ENCODE results near the gene PHLDB1.

PHLDB1 gene

GRCh38 chr11:118634431-118635236, 27.2 kb downstream of the PHLDB1 start:
- Mint-ChIP-seq H3K4me1 (no peaks in the 10 kb centered on the region), H3K27me3 (no peaks in the 10 kb centered on the region), H3K36me3 (ENCODE audit: low read depth) (no peaks in the 10 kb centered on the region), H3K9me3 (no peaks in the 10 kb centered on the region), H3K4me3 (no peak overlapping the region), H3K27ac (no peak overlapping the region)
- no peak for DNase-seq
- no peak for ATAC-seq

DNA sequence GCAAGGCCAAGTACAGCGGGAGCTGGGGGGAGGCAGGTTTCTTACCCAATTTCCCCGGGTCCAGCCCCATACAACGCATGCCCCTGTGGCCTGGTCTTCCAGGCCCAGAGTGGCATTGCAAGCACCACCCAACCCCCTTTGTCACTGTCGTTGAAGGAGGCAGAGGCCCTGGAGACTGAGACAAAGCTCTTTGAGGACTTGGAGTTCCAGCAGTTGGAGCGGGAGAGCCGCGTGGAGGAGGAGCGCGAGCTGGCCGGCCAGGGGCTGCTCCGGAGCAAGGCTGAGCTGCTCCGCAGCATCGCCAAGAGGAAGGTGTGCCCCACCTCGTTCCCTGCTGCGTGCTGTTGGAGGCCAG, 27.8 kb downstream of the PHLDB1 start:
- no peaks in the 10 kb centered on the region for H3K9me3 Mint-ChIP-seq
- H3K27me3 Mint-ChIP-seq = no peaks in the 10 kb centered on the region
- no peak overlapping the region for H3K4me3 Mint-ChIP-seq
- H3K27ac Mint-ChIP-seq = no peak overlapping the region
- DNase-seq (no peak), ATAC-seq (no peak)
- H3K36me3 Mint-ChIP-seq (ENCODE audit: low read depth) = no peaks in the 10 kb centered on the region
- H3K4me1 Mint-ChIP-seq = no peaks in the 10 kb centered on the region

GRCh38 chr11:118635642-118636041, 28.2 kb downstream of the PHLDB1 start:
- H3K4me3 Mint-ChIP-seq = no peak overlapping the region
- H3K27me3 Mint-ChIP-seq = no peaks in the 10 kb centered on the region
- H3K27ac Mint-ChIP-seq = no peak overlapping the region
- ATAC-seq (no peak), DNase-seq (no peak)
- no peaks in the 10 kb centered on the region for H3K36me3 Mint-ChIP-seq (ENCODE audit: low read depth)
- H3K4me1 Mint-ChIP-seq = no peaks in the 10 kb centered on the region
- H3K9me3 Mint-ChIP-seq = no peaks in the 10 kb centered on the region

- no peaks in the 10 kb centered on the region for H3K9me3 Mint-ChIP-seq
Measured at GRCh38 chr11:118636569-118637290, 29.3 kb downstream of the PHLDB1 start.

DNA sequence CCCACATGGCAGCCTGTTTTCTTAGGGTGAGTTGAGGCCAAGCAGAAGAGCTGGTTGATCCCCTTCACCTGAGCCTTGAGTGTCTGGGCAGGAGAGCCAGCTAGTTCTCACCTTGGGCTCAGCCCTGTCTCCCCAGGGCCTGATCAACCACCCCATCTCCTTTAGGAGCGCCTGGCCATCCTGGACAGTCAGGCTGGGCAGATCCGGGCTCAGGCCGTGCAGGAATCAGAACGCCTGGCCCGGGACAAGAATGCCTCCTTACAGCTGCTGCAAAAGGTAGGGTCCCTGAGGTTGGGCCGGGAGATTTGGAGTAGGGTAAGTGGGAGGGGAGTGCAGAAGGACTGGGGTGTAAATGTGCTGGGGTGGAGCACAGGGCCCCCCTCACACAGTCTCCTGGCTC, 31.3 kb downstream of the PHLDB1 start:
- no peaks in the 10 kb centered on the region for H3K36me3 Mint-ChIP-seq (ENCODE audit: low read depth)
- DNase-seq (no peak), ATAC-seq (no peak)
- no peak overlapping the region for H3K27ac Mint-ChIP-seq
- H3K27me3 Mint-ChIP-seq = no peaks in the 10 kb centered on the region
- no peak overlapping the region for H3K4me3 Mint-ChIP-seq
- H3K4me1 Mint-ChIP-seq = no peaks in the 10 kb centered on the region
- H3K9me3 Mint-ChIP-seq = no peaks in the 10 kb centered on the region

More at GRCh38 chr11:118636569-118637290, 29.3 kb downstream of the PHLDB1 start:
- Mint-ChIP-seq H3K4me1 (no peaks in the 10 kb centered on the region), H3K27me3 (no peaks in the 10 kb centered on the region), H3K27ac (no peak overlapping the region), H3K36me3 (ENCODE audit: low read depth) (no peaks in the 10 kb centered on the region), H3K4me3 (no peak overlapping the region)
- DNase-seq = no peak
- no peak for ATAC-seq

DNA sequence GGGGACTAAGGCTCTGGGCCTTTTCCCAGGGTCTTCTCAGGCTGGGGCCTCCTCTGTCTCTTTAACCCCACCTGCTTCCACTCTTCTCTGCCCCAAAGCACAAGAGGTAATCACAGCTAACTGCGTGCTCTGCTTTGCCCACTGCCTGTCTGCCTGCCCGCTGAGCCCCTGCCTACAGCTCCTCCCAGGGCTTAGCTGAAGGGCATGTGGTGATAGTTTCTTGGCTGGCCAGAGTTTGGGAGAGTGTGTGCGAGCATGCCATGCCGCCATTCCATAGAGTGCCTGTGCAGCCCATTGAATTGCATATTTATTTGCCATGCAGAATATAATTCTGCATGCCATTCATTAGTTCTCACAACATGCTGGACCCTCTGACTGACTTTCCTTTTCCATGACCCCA, 32.5 kb downstream of the PHLDB1 start:
- Mint-ChIP-seq H3K27me3 (no peaks in the 10 kb centered on the region), H3K36me3 (ENCODE audit: low read depth) (no peaks in the 10 kb centered on the region), H3K27ac (no peak overlapping the region), H3K4me3 (no peak overlapping the region), H3K9me3 (no peaks in the 10 kb centered on the region), H3K4me1 (no peaks in the 10 kb centered on the region)
- ATAC-seq = no peak
- no peak for DNase-seq

- H3K4me3 Mint-ChIP-seq = no peak overlapping the region
- no peaks in the 10 kb centered on the region for H3K9me3 Mint-ChIP-seq
- DNase-seq = no peak
- no peak for ATAC-seq
- H3K36me3 Mint-ChIP-seq (ENCODE audit: low read depth) = no peaks in the 10 kb centered on the region
- no peaks in the 10 kb centered on the region for H3K27me3 Mint-ChIP-seq
- H3K4me1 Mint-ChIP-seq = no peaks in the 10 kb centered on the region
- H3K27ac Mint-ChIP-seq = no peak overlapping the region
Measured at GRCh38 chr11:118640332-118641154, 33.1 kb downstream of the PHLDB1 start.

- Mint-ChIP-seq H3K9me3 (no peaks in the 10 kb centered on the region), H3K4me3 (no peak overlapping the region), H3K27me3 (no peaks in the 10 kb centered on the region), H3K4me1 (no peaks in the 10 kb centered on the region), H3K36me3 (ENCODE audit: low read depth) (no peaks in the 10 kb centered on the region), H3K27ac (no peak overlapping the region)
- ATAC-seq (no peak), DNase-seq (no peak)
Measured at GRCh38 chr11:118641397-118642019, 34.1 kb downstream of the PHLDB1 start.

- ATAC-seq (no peak), DNase-seq (no peak)
- Mint-ChIP-seq H3K4me3 (no peak overlapping the region), H3K27me3 (no peaks in the 10 kb centered on the region), H3K27ac (no peak overlapping the region), H3K36me3 (ENCODE audit: low read depth) (no peaks in the 10 kb centered on the region), H3K4me1 (no peaks in the 10 kb centered on the region), H3K9me3 (no peaks in the 10 kb centered on the region)
Measured at GRCh38 chr11:118643142-118643994, 36.0 kb downstream of the PHLDB1 start.

- H3K9me3 Mint-ChIP-seq = no peaks in the 10 kb centered on the region
- H3K36me3 Mint-ChIP-seq (ENCODE audit: low read depth) = no peaks in the 10 kb centered on the region
- no peak overlapping the region for H3K27ac Mint-ChIP-seq
- ATAC-seq (no peak), DNase-seq (no peak)
- H3K4me1 Mint-ChIP-seq = no peaks in the 10 kb centered on the region
- H3K4me3 Mint-ChIP-seq = no peak overlapping the region
- H3K27me3 Mint-ChIP-seq = no peaks in the 10 kb centered on the region
Measured at GRCh38 chr11:118643995-118644345, 36.6 kb downstream of the PHLDB1 start.

GRCh38 chr11:118644496-118644895, 37.1 kb downstream of the PHLDB1 start:
- Mint-ChIP-seq H3K27me3 (no peaks in the 10 kb centered on the region), H3K27ac (no peak overlapping the region), H3K36me3 (ENCODE audit: low read depth) (no peaks in the 10 kb centered on the region), H3K4me3 (no peak overlapping the region), H3K4me1 (no peaks in the 10 kb centered on the region), H3K9me3 (no peaks in the 10 kb centered on the region)
- DNase-seq (no peak), ATAC-seq (no peak)

DNA sequence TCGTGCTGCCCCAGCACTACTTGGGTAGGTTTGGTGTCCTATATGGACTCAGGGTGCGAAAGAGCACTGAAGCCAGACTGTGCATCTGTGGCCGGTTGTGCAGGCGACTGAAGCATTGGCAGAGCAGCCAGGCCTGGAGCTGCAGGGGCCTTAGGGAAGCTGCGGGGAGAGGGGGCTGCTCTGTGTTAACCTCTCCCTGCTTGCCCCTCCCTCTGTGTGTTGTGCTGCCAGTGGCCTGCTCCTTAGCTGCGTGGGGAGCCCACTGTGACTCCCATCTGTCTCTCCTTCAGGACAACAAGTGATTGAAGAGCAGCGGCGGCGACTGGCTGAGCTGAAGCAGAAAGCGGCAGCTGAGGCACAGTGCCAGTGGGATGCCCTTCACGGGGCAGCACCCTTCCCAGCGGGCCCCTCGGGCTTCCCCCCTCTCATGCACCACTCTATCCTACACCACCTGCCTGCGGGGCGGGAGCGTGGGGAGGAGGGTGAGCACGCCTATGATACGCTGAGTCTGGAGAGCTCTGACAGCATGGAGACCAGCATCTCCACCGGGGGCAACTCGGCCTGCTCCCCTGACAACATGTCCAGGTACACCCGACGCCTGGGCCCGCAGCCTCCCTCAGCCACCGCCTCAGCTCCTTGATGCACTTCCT, 37.8 kb downstream of the PHLDB1 start:
- Mint-ChIP-seq H3K4me3 (no peak overlapping the region), H3K27ac (no peak overlapping the region), H3K36me3 (ENCODE audit: low read depth) (no peaks in the 10 kb centered on the region), H3K4me1 (no peaks in the 10 kb centered on the region), H3K27me3 (no peaks in the 10 kb centered on the region), H3K9me3 (no peaks in the 10 kb centered on the region)
- ATAC-seq = no peak
- DNase-seq = no peak

GRCh38 chr11:118646393-118646792, 39.0 kb downstream of the PHLDB1 start:
- H3K4me1 Mint-ChIP-seq = no peaks in the 10 kb centered on the region
- no peaks in the 10 kb centered on the region for H3K36me3 Mint-ChIP-seq (ENCODE audit: low read depth)
- ATAC-seq (no peak), DNase-seq (no peak)
- no peaks in the 10 kb centered on the region for H3K27me3 Mint-ChIP-seq
- H3K9me3 Mint-ChIP-seq = no peaks in the 10 kb centered on the region
- H3K27ac Mint-ChIP-seq = no peak overlapping the region
- H3K4me3 Mint-ChIP-seq = no peak overlapping the region
